Measurements from ENCODE around the gene KLK7.

GRCh38 chr19:51023946-51024345 lies 40.2 kb upstream of the KLK7 start:
- no peak for TF ChIP-seq YY1 (IDR thresholded peaks at IDR 0.05; ENCODE audit: low read depth)
- no peak for TF ChIP-seq CREB1 (IDR thresholded peaks at IDR 0.05; ENCODE audit: low read depth)
- TF ChIP-seq, protein P1, sequence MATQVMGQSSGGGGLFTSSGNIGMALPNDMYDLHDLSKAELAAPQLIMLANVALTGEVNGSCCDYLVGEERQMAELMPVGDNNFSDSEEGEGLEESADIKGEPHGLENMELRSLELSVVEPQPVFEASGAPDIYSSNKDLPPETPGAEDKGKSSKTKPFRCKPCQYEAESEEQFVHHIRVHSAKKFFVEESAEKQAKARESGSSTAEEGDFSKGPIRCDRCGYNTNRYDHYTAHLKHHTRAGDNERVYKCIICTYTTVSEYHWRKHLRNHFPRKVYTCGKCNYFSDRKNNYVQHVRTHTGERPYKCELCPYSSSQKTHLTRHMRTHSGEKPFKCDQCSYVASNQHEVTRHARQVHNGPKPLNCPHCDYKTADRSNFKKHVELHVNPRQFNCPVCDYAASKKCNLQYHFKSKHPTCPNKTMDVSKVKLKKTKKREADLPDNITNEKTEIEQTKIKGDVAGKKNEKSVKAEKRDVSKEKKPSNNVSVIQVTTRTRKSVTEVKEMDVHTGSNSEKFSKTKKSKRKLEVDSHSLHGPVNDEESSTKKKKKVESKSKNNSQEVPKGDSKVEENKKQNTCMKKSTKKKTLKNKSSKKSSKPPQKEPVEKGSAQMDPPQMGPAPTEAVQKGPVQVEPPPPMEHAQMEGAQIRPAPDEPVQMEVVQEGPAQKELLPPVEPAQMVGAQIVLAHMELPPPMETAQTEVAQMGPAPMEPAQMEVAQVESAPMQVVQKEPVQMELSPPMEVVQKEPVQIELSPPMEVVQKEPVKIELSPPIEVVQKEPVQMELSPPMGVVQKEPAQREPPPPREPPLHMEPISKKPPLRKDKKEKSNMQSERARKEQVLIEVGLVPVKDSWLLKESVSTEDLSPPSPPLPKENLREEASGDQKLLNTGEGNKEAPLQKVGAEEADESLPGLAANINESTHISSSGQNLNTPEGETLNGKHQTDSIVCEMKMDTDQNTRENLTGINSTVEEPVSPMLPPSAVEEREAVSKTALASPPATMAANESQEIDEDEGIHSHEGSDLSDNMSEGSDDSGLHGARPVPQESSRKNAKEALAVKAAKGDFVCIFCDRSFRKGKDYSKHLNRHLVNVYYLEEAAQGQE (IDR thresholded peaks at IDR 0.05; ENCODE audit: low read depth) = no peak
- TF ChIP-seq EGR1 (IDR thresholded peaks at IDR 0.05) = no peak
- TF ChIP-seq TAF1 (IDR thresholded peaks at IDR 0.05; ENCODE audit: low read depth) = no peak
- no peak for TF ChIP-seq RAD21 (IDR thresholded peaks at IDR 0.05; ENCODE audit: low read depth)
- TF ChIP-seq ZBTB7A (IDR thresholded peaks at IDR 0.05; ENCODE audit: low read depth) = no peak
- TF ChIP-seq, protein P2, sequence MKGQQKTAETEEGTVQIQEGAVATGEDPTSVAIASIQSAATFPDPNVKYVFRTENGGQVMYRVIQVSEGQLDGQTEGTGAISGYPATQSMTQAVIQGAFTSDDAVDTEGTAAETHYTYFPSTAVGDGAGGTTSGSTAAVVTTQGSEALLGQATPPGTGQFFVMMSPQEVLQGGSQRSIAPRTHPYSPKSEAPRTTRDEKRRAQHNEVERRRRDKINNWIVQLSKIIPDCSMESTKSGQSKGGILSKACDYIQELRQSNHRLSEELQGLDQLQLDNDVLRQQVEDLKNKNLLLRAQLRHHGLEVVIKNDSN (IDR thresholded peaks at IDR 0.05) = no peak
- TF ChIP-seq MAX (IDR thresholded peaks at IDR 0.05) = no peak
- no peak for TF ChIP-seq TCF12 (IDR thresholded peaks at IDR 0.05; ENCODE audit: low read depth)

All from Ishikawa (cell line).